Hematopoietic multipotent progenitor cell treated with erythropoietin and hydrocortisone succinate and interleukin-3 and kit ligand, for 6 days (in vitro differentiated cells): ENCODE measurements around the gene KCNH8.

ENCODE experiments used
- DNase-seq: peaks from one replicate; pipeline ENCODE4 v3.0.0-alpha.2; 2015

Gene KCNH8

DNA sequence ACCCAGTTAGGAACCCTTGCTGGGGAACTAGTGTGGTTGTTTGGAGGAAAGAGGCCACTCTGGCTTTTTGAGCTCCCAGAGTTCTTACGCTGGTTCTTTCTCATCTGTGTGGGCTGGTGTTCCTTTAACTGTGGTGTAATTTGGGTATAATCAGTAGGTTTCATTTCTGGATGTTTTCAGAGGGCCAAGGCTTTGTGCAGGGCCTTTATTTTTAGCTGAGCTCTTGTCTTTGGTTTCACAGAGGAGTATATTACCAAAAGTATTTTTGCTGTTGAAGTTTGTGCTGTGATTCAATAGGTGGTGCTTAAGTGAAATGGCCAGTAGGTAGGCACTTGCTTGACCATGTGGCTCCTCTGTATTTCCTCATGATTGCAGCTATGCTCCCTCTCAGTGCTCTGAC is 357.9 kb downstream of the KCNH8 start:
- no peak for DNase-seq

DNA sequence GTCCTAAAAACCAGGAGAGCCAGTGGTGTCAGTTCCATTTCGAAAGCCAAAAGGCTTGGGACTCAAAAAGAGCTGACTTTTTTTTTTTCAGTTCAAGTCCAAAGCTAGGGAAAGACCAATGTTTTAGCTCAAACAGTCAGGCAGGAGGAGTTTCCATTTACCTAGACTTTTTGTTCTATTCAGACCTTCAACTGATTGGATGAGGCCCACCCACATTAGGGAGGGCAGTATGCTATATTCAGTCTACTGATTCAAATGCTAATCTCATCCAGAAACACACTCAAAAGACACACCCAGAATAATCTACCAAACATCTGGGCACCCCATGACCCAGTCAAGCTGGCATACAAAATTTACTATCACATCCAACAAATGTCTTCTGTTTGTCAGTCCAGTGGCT is 374.0 kb downstream of the KCNH8 start:
- DNase-seq, result no peak

DNA sequence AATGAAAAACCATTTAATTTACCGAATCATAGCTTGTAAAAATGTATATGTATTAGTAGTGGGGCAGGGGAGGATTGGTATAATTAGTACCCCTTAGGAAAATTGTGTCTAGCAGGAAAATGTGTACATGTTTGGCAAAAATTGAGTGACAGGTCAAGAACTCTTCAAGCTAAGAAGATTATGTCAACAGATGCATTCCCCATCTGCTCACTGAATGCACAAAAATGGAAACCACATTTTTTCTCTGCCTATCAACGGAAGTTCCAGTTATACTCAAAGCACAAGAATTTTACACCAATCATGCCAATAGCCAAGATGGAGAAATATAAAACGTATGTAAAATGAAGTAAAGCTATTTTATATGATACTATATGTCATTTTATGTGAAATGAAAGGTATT is 377.8 kb downstream of the KCNH8 start:
- no peak for DNase-seq

DNA sequence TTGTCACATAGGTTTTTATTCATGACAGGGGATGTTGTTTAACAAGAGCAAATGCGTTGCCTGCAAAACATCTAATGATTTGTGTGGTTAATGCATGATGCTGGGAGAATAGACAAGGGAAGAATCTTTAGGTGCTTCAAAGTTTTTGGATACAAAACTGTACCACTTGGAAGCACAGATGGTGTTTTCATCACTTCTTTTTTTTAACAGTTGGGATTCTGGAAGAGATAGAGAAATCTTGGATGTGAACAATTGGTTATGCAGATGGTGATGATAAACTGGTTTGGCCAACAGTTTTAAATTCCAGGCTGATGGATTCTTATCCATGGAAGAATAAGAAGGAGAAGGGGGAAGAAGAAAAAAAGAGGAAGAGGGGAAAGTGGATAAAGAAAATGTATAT is 379.4 kb downstream of the KCNH8 start:
- DNase-seq, result no peak

DNA sequence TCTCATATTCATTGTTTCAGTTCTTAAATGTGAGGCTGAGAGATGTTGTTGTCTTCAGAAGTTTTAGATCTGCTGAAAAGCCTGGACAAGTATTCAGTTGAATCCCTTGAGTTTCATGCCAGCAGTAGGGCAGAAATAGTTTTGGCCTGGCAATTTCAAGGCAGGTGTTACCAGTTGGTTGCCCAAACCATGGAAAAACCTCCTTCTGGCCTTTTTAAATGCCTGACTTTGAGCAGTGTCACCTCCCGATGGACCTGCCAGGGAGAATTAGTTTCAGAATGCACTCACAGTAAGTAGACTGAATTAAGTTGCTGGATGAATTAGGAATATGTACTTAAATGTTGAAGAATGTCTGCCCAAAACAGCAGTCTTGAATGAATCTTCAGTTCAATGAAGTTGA is 383.1 kb downstream of the KCNH8 start:
- DNase-seq, result no peak

DNA sequence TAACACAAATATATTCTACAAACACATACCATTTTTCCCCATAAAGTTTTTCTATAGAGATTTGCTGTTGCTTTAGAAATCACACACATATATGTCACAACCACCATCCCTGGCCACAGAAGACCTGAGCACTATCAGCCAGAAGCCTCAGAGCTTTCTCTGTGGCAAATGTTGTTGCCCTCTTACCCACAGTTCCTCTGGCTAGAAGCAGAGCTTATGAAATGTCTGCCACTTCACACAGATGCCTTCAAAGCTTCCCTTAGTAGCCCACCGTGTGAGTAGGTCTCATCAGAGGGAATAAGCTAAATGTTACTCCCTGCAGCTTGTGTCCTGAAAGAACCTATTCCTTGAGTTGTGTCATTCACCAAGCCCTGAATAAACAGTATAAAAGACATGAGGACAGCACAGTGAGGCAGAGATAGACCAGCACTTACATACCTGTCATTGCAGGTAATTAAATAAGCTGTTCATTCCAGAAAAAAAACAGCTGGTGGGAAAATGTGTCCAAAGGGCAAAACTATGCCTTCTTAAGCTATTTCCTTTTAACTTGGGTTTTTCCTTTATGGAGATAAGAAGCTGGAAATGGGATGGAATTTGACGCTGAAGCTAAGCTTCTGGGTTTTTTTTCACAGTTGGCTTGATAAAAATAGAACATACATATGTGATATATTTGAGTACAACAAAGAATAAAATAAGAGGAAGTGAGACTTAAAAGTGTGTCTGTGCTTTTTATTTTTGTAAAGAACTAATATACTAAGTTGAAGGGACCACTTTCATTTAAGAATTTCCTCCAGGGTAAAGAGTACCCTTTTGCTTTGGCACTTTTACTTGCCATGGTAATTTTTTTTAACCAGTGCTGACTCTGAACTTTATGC is 391.4 kb downstream of the KCNH8 start:
- peak; percentile 50 for DNase-seq

DNA sequence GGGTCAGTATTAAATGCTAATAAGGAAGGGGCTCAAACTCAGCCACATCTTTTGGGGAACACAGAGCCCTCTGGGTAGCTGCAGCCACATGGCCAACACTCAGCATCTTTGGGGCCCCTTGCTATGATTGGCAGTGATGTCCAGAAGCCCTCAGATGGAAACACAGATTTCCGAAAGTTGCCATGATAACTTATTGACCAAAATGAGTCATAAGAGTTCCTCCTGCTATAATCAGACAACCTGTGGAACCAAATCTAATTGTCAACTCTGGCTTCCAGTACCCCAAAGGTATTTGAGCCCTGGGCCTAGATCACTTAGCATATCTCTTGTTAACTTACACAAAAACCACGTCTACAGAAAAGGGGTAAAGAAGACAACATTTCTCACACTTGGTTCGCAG is 392.2 kb downstream of the KCNH8 start:
- DNase-seq, result no peak

DNA sequence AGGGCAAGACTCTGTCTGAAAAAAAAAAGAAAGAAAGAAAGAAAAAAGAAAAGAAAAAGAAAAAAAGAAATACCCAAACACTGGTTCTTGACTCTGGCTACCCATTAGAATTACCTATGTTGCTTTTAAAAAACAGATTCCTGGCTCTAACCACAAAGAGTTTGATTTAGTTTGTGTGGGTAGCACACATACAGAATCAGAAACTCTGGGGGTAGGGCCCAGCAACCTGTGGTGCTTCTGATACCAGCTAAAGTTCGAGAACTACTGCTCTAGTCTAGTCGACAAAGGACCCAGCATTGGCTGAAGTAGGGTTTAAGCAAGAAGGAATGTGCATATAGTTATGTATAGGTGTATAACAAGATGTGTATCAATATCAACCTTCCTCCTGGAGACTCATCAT is 393.0 kb downstream of the KCNH8 start:
- DNase-seq, result no peak

DNA sequence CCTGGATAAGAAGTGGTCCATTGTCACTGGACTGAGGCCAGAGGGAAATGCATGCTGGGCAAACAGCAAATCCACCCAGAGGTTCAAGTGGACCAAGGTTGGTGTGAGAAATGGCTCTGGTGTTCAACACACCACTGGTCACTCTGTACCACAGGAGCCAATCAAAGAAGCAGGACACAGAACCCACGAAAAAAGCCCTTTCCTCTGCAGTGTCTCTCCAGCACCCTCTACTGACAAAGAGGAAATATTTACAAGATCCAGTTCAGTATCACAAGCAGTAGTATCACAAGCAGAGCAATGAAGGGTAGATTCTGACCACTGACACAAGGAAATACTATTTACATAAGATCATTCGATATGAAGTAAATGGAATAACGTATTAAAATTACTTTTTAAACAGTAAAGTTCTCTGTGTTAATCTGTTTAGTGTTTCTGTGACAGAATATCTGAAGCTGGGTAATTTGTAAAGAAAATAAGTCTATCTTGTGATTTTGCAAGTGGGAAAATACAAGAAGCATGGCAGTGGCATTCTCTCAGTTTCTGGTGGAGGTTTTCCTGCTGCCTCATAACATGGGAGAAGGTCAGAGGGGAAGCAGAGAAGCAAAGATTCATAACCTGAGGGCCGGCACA is 395.0 kb downstream of the KCNH8 start:
- DNase-seq, result peak; percentile 63

DNA sequence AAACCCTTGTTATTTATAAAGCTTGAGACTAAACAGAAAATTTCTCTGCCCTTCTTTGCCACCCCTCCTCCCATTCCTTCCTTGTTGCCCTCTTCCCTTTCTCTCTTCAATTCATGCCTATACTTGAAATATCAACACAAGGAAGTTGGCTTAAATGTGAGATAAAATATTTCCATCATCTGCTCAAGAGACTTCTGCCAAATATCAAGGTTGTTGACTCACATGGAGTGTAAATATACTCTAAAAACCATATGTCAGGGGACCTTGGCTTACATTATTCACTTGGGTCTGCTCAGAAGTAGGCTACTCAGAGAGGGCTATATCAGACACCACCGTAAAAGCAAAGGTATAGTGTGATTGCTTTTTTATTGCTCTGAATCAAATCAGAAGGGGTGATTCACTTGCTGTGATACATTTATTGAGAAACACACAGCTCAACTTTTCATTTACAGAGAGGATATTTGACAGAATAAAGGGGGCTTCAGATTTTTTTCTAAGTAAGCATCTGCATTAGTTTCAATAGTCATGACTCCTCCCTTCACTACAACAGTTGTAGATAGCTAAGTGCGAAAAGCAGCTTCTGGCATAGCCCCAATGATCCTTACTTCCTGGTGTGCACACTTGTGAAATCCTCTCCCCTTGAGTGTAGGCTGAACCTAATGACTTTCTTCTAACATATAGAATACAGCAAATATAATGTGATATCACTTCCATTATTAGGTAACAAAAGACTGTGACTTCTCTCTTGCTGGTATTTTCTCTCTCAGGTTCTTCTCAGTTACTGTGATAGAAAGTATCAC is 399.6 kb downstream of the KCNH8 start:
- no peak for DNase-seq

DNA sequence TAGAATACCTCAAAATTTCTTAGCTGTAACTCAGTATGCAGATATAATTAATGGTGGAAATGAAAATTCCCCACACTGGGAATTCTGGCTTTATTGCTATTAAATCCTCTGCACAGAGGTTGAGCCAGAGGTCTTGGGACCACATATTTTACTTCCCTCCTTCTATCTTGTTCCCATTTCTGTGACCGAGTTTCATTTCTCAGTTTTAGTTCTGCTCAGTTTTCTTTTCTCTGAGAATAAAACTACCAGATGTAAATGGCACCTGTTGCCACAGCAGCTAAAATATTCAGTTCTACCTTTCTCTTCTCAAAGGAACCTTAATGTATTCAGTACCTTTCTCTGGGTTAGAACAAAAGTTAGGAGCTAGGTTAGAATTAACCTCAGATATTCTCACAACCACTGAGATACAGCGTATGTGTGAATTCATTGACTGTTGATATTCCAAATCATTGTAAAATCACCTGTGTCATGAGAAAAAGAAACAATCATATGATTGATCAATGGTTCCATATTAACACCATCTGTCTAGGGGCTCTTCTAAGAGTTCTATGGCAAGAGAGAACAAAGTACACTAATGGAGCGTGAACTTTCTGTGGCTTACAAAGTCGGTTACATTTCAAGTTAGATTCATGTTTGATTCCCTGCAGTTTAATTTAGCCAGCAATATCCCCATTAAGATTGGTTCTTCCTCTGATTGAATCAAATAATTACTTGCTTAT is 411.6 kb downstream of the KCNH8 start:
- no peak for DNase-seq

DNA sequence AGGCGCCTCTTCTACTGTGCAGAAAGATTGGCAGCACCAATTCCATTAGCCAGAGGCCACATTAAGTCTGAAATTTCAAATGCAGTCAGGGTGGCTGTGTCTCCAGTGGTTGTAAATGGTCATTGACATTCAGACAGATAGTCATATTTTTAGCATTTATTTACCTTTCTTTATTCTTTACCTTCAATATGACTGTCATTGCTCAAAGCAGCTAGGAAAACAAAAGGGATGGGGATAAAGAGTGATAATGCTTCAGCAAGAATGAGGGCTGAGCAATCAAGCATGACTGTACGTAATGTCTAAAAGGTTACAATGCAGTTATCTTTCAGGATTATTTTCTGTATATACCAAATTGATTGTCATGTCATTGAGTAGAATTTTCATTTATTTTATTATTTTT is 425.3 kb downstream of the KCNH8 start:
- no peak for DNase-seq

DNA sequence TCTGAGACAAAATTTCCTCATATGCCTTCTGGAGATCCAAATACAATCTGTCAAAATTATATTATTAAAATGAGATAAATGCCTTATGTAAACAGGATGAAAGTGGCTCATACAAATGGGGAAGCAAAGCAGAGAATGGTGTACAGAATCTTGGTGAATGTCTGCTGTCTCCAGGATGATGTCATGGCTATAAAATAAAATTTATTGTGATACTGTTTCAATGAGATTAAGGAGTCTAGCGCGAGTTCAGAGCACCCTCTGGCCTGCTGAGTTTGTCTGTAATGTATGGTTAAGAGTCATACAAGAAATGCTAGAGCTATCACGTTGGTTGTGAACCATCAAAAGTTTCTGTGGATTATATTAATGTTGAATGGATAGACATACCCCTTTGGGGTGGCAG is 426.0 kb downstream of the KCNH8 start:
- no peak for DNase-seq

DNA sequence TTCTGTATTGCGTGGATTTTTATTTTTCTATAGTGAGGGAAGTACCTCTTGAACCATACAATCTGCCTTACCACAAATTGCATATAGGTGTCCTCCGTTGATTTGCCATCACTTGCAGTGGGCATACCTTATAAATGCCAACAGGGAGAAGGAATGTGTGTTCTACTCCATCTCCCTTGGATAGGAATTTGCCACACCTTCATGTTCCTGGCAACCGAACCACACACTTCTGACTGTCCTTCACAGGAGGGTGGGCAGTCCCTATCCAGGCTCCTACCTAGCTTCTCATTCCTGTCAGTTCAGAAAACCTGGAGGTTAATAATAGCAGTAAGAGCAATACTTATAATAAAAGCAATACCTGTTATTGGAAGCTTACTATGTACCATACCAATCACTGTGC is 428.0 kb downstream of the KCNH8 start:
- no peak for DNase-seq
